HepG2 (cell line): ENCODE measurements around the gene TADA2A. TPM values are rescaled to one million over a fixed set of nuclear protein-coding genes. Genes with fewer than 3 reads are reported as not detected.

Experiments
- AKAP8 ChIP-seq: sonication (generic); formaldehyde crosslinking; IDR thresholded peaks from 2 replicates; pipeline ENCODE4 v1.5.1; 2020; ENCODE audit warnings: mild to moderate bottlenecking, missing genetic modification reagents
- ATF1 ChIP-seq: IDR thresholded peaks from 2 replicates; pipeline ENCODE4 v1.6.1; 2016; ENCODE audit warnings: mild to moderate bottlenecking, control low read depth
- DNMT3B ChIP-seq: conservative IDR thresholded peaks from 2 replicates; pipeline ENCODE4 v1.6.1; 2016; ENCODE audit warnings: missing biosample characterization, control low read depth
- HMGA1 ChIP-seq: sonication (generic); formaldehyde crosslinking; conservative IDR thresholded peaks from 2 replicates; pipeline ENCODE4 v1.4.0; 2020; ENCODE audit warnings: missing genetic modification reagents
- HOXA9 ChIP-seq: sonication (generic); formaldehyde crosslinking; IDR thresholded peaks from 2 replicates; pipeline ENCODE4 v1.8.1; 2022; ENCODE audit warnings: missing genetic modification reagents, mild to moderate bottlenecking, moderate library complexity, borderline replicate concordance
- IRF2 ChIP-seq: IDR thresholded peaks from 2 replicates; pipeline ENCODE4 v1.6.1; 2018; ENCODE audit warnings: missing genetic modification reagents, missing compliant biosample characterization
- KAT2B ChIP-seq: fragments of 150-350 bp; IDR thresholded peaks from 2 replicates; pipeline ENCODE4 v1.6.1; 2014; ENCODE audit warnings: low read depth, low read length, borderline replicate concordance
- TCF7 ChIP-seq: sonication (generic); IDR thresholded peaks from 2 replicates; pipeline ENCODE4 v1.6.1; 2016; ENCODE audit warnings: antibody characterized with exemption, low read depth
- ZFP36 ChIP-seq: fragments of 150-350 bp; IDR thresholded peaks from 2 replicates; pipeline ENCODE4 v1.6.1; 2018; ENCODE audit warnings: borderline replicate concordance, low read length, low read depth; ENCODE audit not compliant: partially characterized antibody
- ZNF232 ChIP-seq: sonication (generic); formaldehyde crosslinking; IDR thresholded peaks from 2 replicates; pipeline ENCODE4 v1.4.0; 2020; ENCODE audit warnings: missing genetic modification reagents, borderline replicate concordance
- ZNF24 ChIP-seq: fragments of 450-650 bp; IDR thresholded peaks from 2 replicates; pipeline ENCODE4 v1.6.1; 2017; ENCODE audit warnings: antibody characterized with exemption, mild to moderate bottlenecking
- ZNF614 ChIP-seq: IDR thresholded peaks from 2 replicates; pipeline ENCODE4 v1.6.1; 2018; ENCODE audit warnings: missing biosample characterization, missing genetic modification reagents, inconsistent platforms, borderline replicate concordance
- ZNF660 ChIP-seq: sonication (generic); formaldehyde crosslinking; IDR thresholded peaks from 2 replicates; pipeline ENCODE4 v1.5.1; 2020; ENCODE audit warnings: mild to moderate bottlenecking, low read depth, missing genetic modification reagents, borderline replicate concordance
- ZSCAN22 ChIP-seq: sonication (generic); formaldehyde crosslinking; IDR thresholded peaks from 2 replicates; pipeline ENCODE4 v1.4.0; 2020; ENCODE audit warnings: mild to moderate bottlenecking, missing genetic modification reagents
- ZSCAN29 ChIP-seq: sonication (generic); formaldehyde crosslinking; conservative IDR thresholded peaks from 2 replicates; pipeline ENCODE4 v1.4.0; 2020; ENCODE audit warnings: mild to moderate bottlenecking, missing genetic modification reagents
- polyA plus RNA-seq, 8 experiments: library from polyadenylated mRNA; depleted of rRNA in 3 of 8; stranded (reverse) in 7 of 8; unstranded in 1 of 8; fragments of >200 nt; fragmentation: Illumina TruSeq in 4 of 8; extraction: Trizol in 4 of 8; gene quantifications; 2 replicates each; pipeline versions ENCODE4 v1.2.1 to v1.2.3, GENCODE V29; 2011 to 2016; ENCODE audit warnings: low read depth in 4 of 8, missing spikeins in 1 of 8, mixed read lengths in 1 of 8; ENCODE audit not compliant: insufficient read depth in 1 of 8
- total RNA-seq, 5 experiments: library from RNA; depleted of rRNA; stranded (reverse); fragments of >200 nt; fragmentation: Illumina TruSeq; extraction: Trizol; gene quantifications; 2 replicates each; pipeline ENCODE4 v1.2.3, GENCODE V29; 2016; ENCODE audit warnings: low read depth in 1 of 5
- TF ChIP-seq, protein P1 (sequence below): sonication (generic); formaldehyde crosslinking; IDR thresholded peaks from 2 replicates; pipeline ENCODE4 v1.4.0; 2020; ENCODE audit warnings: mild to moderate bottlenecking, missing genetic modification reagents
- TF ChIP-seq, protein P2 (sequence below), 2 experiments: fragments of 450-650 bp in 1 of 2; sonication (generic) in 1 of 2; formaldehyde crosslinking; IDR thresholded peaks; 2 replicates each; pipeline versions ENCODE4 v1.5.0 to v1.8.0; 2020 to 2022; ENCODE audit warnings: mild to moderate bottlenecking in 1 of 2, missing genetic modification reagents in 1 of 2
- TF ChIP-seq, protein P3 (sequence below): sonication (generic); formaldehyde crosslinking; conservative IDR thresholded peaks from 2 replicates; pipeline ENCODE4 v1.4.0; 2020; ENCODE audit warnings: missing genetic modification reagents
- TF ChIP-seq, protein P4 (sequence below): sonication (generic); formaldehyde crosslinking; conservative IDR thresholded peaks from 2 replicates; pipeline ENCODE4 v1.4.0; 2020; ENCODE audit warnings: missing genetic modification reagents
- TF ChIP-seq, protein P5 (sequence below): IDR thresholded peaks from 2 replicates; pipeline ENCODE4 v1.6.1; 2016
- TF ChIP-seq, protein P6 (sequence below): sonication (generic); formaldehyde crosslinking; IDR thresholded peaks from 2 replicates; pipeline ENCODE4 v1.4.0; 2020; ENCODE audit warnings: missing genetic modification reagents

The TADA2A gene
- total and polyA plus RNA-seq, 2 of the 13 experiments (the other 11 are each of a cell fraction or from before 2014, with no cell fraction given) = 8.0 to 14.0 TPM

DNA sequence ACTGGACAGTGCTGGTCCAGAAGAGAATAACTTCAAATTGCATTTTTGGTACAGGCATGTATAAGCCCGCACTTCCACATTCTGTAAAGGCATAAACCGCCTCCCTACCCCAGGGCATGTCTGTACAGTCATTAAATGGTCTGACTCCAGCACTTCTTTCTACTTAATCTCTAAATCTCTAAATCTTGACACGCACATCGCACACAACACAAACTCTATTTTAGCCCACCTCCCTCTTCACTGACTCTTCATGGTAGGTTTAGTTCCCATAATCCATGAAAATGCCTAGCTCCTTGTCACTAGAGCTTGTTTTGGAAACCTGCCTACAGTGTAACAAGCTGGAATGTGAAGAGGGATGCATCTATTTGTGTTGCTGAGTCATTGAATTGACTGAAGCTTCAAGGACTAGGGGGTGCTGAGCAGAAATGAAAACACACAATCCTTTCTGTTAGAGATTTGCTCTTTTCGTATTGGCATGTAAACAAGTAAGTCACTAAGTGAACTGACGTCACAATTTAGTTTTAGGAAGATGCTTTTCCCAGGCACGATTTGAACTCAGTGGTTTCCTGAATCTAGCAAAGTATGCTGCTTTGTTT is 81.4 kb downstream of the TADA2A start (continued):
- TF ChIP-seq, protein P1, sequence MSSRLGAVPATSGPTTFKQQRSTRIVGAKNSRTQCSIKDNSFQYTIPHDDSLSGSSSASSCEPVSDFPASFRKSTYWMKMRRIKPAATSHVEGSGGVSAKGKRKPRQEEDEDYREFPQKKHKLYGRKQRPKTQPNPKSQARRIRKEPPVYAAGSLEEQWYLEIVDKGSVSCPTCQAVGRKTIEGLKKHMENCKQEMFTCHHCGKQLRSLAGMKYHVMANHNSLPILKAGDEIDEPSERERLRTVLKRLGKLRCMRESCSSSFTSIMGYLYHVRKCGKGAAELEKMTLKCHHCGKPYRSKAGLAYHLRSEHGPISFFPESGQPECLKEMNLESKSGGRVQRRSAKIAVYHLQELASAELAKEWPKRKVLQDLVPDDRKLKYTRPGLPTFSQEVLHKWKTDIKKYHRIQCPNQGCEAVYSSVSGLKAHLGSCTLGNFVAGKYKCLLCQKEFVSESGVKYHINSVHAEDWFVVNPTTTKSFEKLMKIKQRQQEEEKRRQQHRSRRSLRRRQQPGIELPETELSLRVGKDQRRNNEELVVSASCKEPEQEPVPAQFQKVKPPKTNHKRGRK (CRISPR knock-in tag) = no peak
- TF ChIP-seq, protein P2, sequence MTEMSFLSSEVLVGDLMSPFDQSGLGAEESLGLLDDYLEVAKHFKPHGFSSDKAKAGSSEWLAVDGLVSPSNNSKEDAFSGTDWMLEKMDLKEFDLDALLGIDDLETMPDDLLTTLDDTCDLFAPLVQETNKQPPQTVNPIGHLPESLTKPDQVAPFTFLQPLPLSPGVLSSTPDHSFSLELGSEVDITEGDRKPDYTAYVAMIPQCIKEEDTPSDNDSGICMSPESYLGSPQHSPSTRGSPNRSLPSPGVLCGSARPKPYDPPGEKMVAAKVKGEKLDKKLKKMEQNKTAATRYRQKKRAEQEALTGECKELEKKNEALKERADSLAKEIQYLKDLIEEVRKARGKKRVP (CRISPR knock-in tag; IDR thresholded peaks at IDR 0.05) = peak in 1 of 2 experiments; percentile 74; a peak in 2 of 4 replicates
- TF ChIP-seq, protein P3, sequence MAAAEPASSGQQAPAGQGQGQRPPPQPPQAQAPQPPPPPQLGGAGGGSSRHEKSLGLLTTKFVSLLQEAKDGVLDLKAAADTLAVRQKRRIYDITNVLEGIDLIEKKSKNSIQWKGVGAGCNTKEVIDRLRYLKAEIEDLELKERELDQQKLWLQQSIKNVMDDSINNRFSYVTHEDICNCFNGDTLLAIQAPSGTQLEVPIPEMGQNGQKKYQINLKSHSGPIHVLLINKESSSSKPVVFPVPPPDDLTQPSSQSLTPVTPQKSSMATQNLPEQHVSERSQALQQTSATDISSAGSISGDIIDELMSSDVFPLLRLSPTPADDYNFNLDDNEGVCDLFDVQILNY (CRISPR knock-in tag) = no peak
- no peak for TF ChIP-seq ZNF660
- TF ChIP-seq, protein P4, sequence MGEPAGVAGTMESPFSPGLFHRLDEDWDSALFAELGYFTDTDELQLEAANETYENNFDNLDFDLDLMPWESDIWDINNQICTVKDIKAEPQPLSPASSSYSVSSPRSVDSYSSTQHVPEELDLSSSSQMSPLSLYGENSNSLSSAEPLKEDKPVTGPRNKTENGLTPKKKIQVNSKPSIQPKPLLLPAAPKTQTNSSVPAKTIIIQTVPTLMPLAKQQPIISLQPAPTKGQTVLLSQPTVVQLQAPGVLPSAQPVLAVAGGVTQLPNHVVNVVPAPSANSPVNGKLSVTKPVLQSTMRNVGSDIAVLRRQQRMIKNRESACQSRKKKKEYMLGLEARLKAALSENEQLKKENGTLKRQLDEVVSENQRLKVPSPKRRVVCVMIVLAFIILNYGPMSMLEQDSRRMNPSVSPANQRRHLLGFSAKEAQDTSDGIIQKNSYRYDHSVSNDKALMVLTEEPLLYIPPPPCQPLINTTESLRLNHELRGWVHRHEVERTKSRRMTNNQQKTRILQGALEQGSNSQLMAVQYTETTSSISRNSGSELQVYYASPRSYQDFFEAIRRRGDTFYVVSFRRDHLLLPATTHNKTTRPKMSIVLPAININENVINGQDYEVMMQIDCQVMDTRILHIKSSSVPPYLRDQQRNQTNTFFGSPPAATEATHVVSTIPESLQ (CRISPR knock-in tag) = no peak
- no peak for TF ChIP-seq HMGA1 (CRISPR knock-in tag)
- no peak for TF ChIP-seq KAT2B
- no peak for TF ChIP-seq ZSCAN29 (CRISPR knock-in tag)
- TF ChIP-seq, protein P5, sequence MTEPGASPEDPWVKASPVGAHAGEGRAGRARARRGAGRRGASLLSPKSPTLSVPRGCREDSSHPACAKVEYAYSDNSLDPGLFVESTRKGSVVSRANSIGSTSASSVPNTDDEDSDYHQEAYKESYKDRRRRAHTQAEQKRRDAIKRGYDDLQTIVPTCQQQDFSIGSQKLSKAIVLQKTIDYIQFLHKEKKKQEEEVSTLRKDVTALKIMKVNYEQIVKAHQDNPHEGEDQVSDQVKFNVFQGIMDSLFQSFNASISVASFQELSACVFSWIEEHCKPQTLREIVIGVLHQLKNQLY (CRISPR knock-in tag) = no peak; the same call in 1 of the 2 replicates
- TF ChIP-seq ZNF614 (CRISPR knock-in tag) = peak; percentile 63; the same call in 1 of the 2 replicates
- no peak for TF ChIP-seq ZFP36
- TF ChIP-seq IRF2 (CRISPR knock-in tag) = peak; percentile 66; the same call in 1 of the 2 replicates
- TF ChIP-seq ZSCAN22 (CRISPR knock-in tag) = no peak
- TF ChIP-seq HOXA9 (CRISPR knock-in tag) = no peak
- 0 out of 2 replicates have a peak, but pooled peaks have one; percentile 65 for TF ChIP-seq DNMT3B (CRISPR knock-in tag)
- 0 out of 2 replicates have a peak, but pooled peaks have one; percentile 7 for TF ChIP-seq TCF7
- TF ChIP-seq, protein P6, sequence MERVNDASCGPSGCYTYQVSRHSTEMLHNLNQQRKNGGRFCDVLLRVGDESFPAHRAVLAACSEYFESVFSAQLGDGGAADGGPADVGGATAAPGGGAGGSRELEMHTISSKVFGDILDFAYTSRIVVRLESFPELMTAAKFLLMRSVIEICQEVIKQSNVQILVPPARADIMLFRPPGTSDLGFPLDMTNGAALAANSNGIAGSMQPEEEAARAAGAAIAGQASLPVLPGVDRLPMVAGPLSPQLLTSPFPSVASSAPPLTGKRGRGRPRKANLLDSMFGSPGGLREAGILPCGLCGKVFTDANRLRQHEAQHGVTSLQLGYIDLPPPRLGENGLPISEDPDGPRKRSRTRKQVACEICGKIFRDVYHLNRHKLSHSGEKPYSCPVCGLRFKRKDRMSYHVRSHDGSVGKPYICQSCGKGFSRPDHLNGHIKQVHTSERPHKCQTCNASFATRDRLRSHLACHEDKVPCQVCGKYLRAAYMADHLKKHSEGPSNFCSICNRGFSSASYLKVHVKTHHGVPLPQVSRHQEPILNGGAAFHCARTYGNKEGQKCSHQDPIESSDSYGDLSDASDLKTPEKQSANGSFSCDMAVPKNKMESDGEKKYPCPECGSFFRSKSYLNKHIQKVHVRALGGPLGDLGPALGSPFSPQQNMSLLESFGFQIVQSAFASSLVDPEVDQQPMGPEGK (CRISPR knock-in tag) = peak; percentile 60
- no peak for TF ChIP-seq AKAP8 (CRISPR knock-in tag)
- TF ChIP-seq ZNF24 = no peak
- TF ChIP-seq ATF1 (CRISPR knock-in tag) = peak; percentile 85
- TF ChIP-seq ZNF232 (CRISPR knock-in tag) = no peak
